Liver (tissue), 9 donors: ENCODE data around the gene RTN4R. TPM values are rescaled to one million over a fixed set of nuclear protein-coding genes. Genes with fewer than 3 reads are reported as not detected.

Experiments used
- DNase-seq: peaks from one replicate; pipeline ENCODE4 v3.0.0-alpha.2; 2017; ENCODE audit warnings: low spot score
- H3K27ac ChIP-seq, 2 donors: one replicate each; pipeline ENCODE4 v1.7.0; 2013; ENCODE audit warnings: inconsistent platforms in 2 of 2, low read length in 2 of 2, control low read depth in 1 of 2, low read depth in 1 of 2, mild to moderate bottlenecking in 1 of 2
- H3K27me3 ChIP-seq, 4 donors: one replicate each; pipeline versions ENCODE4 v1.6.1 to v1.7.0; 2013; ENCODE audit warnings: low read length in 3 of 4, inconsistent platforms in 1 of 4, mild to moderate bottlenecking in 1 of 4, moderate library complexity in 1 of 4; ENCODE audit not compliant: control insufficient read depth in 4 of 4, insufficient read depth in 4 of 4
- H3K36me3 ChIP-seq, 4 donors: one replicate each; pipeline versions ENCODE4 v1.6.1 to v1.7.0; 2013; ENCODE audit warnings: low read length in 3 of 4, mild to moderate bottlenecking in 3 of 4, low read depth in 1 of 4, moderate library complexity in 1 of 4; ENCODE audit not compliant: control insufficient read depth in 4 of 4, insufficient read depth in 3 of 4
- H3K4me1 ChIP-seq, 4 donors: one replicate each; pipeline versions ENCODE4 v1.6.1 to v1.7.0; 2013; ENCODE audit warnings: low read length in 3 of 4, mild to moderate bottlenecking in 3 of 4, moderate library complexity in 1 of 4; ENCODE audit not compliant: control insufficient read depth in 4 of 4, insufficient read depth in 4 of 4
- H3K4me3 ChIP-seq, 3 donors: one replicate each; pipeline versions ENCODE4 v1.6.1 to v1.7.0; 2013; ENCODE audit warnings: low read length in 3 of 3, control low read depth in 1 of 3, low read depth in 1 of 3, mild to moderate bottlenecking in 1 of 3
- H3K9ac ChIP-seq, 2 donors: one replicate each; pipeline ENCODE4 v1.7.0; 2013; ENCODE audit warnings: low read length in 2 of 2, mild to moderate bottlenecking in 2 of 2, moderate library complexity in 2 of 2, control low read depth in 1 of 2, low read depth in 1 of 2
- H3K9me3 ChIP-seq, 4 donors: one replicate each; pipeline versions ENCODE4 v1.6.1 to v1.7.0; 2013; ENCODE audit warnings: low read length in 3 of 4; ENCODE audit not compliant: control insufficient read depth in 4 of 4
- ATF3 ChIP-seq: IDR thresholded peaks from 2 replicates; pipeline ENCODE4 v1.6.1; 2016; ENCODE audit warnings: antibody characterized with exemption
- CTCF ChIP-seq: fragments of 150-350 bp; IDR thresholded peaks from 2 replicates; pipeline ENCODE4 v1.5.1; 2017; ENCODE audit warnings: improper control_type of control experiment, low read depth, low read length; ENCODE audit not compliant: missing input control
- EGR1 ChIP-seq, 2 donors: IDR thresholded peaks; 2 replicates each; pipeline ENCODE4 v1.6.1; 2016 to 2018; ENCODE audit warnings: antibody characterized with exemption in 2 of 2, low read depth in 2 of 2
- FOXA1 ChIP-seq: IDR thresholded peaks from 2 replicates; pipeline ENCODE4 v1.6.1; 2016; ENCODE audit warnings: antibody characterized with exemption
- FOXA2 ChIP-seq: IDR thresholded peaks from 2 replicates; pipeline ENCODE4 v1.6.1; 2016; ENCODE audit warnings: antibody characterized with exemption
- GABPA ChIP-seq, 2 donors: IDR thresholded peaks in 1 of 2; conservative IDR thresholded peaks in 1 of 2; 2 replicates each; pipeline ENCODE4 v1.6.1; 2016; ENCODE audit warnings: antibody characterized with exemption in 2 of 2, mild to moderate bottlenecking in 1 of 2, moderate library complexity in 1 of 2
- HNF4A ChIP-seq, 2 donors: conservative IDR thresholded peaks; 2 replicates each; pipeline ENCODE4 v1.6.1; 2016; ENCODE audit warnings: antibody characterized with exemption in 2 of 2, mild to moderate bottlenecking in 2 of 2
- HNF4G ChIP-seq: IDR thresholded peaks from 2 replicates; pipeline ENCODE4 v1.6.1; 2016; ENCODE audit warnings: antibody characterized with exemption
- JUND ChIP-seq, 2 donors: IDR thresholded peaks; 2 replicates each; pipeline ENCODE4 v1.6.1; 2016; ENCODE audit warnings: antibody characterized with exemption in 2 of 2
- MAX ChIP-seq: IDR thresholded peaks from 2 replicates; pipeline ENCODE4 v1.6.1; 2016; ENCODE audit warnings: antibody characterized with exemption
- NR2F2 ChIP-seq: IDR thresholded peaks from 2 replicates; pipeline ENCODE4 v1.6.1; 2016; ENCODE audit warnings: antibody characterized with exemption
- RAD21 ChIP-seq, 2 donors: IDR thresholded peaks; 2 replicates each; pipeline ENCODE4 v1.6.1; 2016; ENCODE audit warnings: antibody characterized with exemption in 2 of 2, mild to moderate bottlenecking in 2 of 2
- REST ChIP-seq: IDR thresholded peaks from 2 replicates; pipeline ENCODE4 v1.6.1; 2016; ENCODE audit warnings: antibody characterized with exemption, mild to moderate bottlenecking
- RXRA ChIP-seq, 2 donors: IDR thresholded peaks; 2 replicates each; pipeline ENCODE4 v1.6.1; 2017 to 2018; ENCODE audit warnings: antibody characterized with exemption in 2 of 2, mild to moderate bottlenecking in 1 of 2
- SP1 ChIP-seq: IDR thresholded peaks from 2 replicates; pipeline ENCODE4 v1.6.1; 2018; ENCODE audit warnings: antibody characterized with exemption, mild to moderate bottlenecking
- TAF1 ChIP-seq: conservative IDR thresholded peaks from 2 replicates; pipeline ENCODE4 v1.6.1; 2016; ENCODE audit warnings: antibody characterized with exemption, mild to moderate bottlenecking
- YY1 ChIP-seq: IDR thresholded peaks from 2 replicates; pipeline ENCODE4 v1.6.1; 2016; ENCODE audit warnings: antibody characterized with exemption, mild to moderate bottlenecking
- ZBTB33 ChIP-seq: IDR thresholded peaks from 2 replicates; pipeline ENCODE4 v1.6.1; 2016; ENCODE audit warnings: antibody characterized with exemption
- WGBS: extraction: QIAGEN DNeasy Blood & Tissue Kit; methylation state at CpG from one replicate; pipeline ENCODE4 v1.1.7; 2013; 5-methylcytosine and 5-hydroxymethylcytosine counted together
- polyA plus RNA-seq, 2 donors: library from polyadenylated mRNA; stranded (reverse) in 1 of 2; unstranded in 1 of 2; fragments of 200-250 nt in 1 of 2; fragments of >200 nt in 1 of 2; fragmentation: Nextera tagmentation in 1 of 2; extraction: Ambion mirVana in 1 of 2; gene quantifications; one replicate each; pipeline versions ENCODE4 v1.2.1 to v1.2.3, GENCODE V29; 2013 to 2015
- total RNA-seq, 2 donors: library from RNA; depleted of rRNA; stranded (reverse); fragments of >200 nt; gene quantifications; one replicate each; pipeline ENCODE4 v1.2.3, GENCODE V29; 2014
- donor health status: healthy.
- donor health status: healthy.
- donor health status: healthy.
- donor health status: healthy.
- donor health status: healthy.

Gene RTN4R
- total and polyA plus RNA-seq, 4 donors = 0.33 to 10.4 (median 1.1) TPM

GRCh38 chr22:20199906-20200305 is 68.2 kb downstream of the RTN4R start:
- H3K9me3 ChIP-seq = no peaks in the 10 kb centered on the region
- no peak for DNase-seq
- no peak overlapping the region for H3K9ac ChIP-seq
- no peak overlapping the region for H3K27ac ChIP-seq
- TF ChIP-seq HNF4G (no peak), RXRA (IDR thresholded peaks at IDR 0.05) (no peak), EGR1 (IDR thresholded peaks at IDR 0.05; ENCODE audit: low read depth in 2 of 2) (no peak), ZBTB33 (no peak), YY1 (no peak), JUND (IDR thresholded peaks at IDR 0.05) (no peak), TAF1 (no peak), FOXA2 (no peak), FOXA1 (no peak), GABPA (IDR thresholded peaks at IDR 0.05 in 1 of 2, conservative IDR thresholded peaks at IDR 0.05 in 1 of 2) (no peak), CTCF (no peak), NR2F2 (no peak), SP1 (no peak), MAX (no peak)
- H3K27me3 ChIP-seq = no peaks in the 10 kb centered on the region
- WGBS = 95% methylated on average over 5 of the region's 5 CpGs
- H3K36me3 ChIP-seq = no peaks in the 10 kb centered on the region
- no peak overlapping the region for H3K4me3 ChIP-seq
- peaks cover 19 to 29% (median 23%) of the 10 kb centered on the region in 4 donors for H3K4me1 ChIP-seq

GRCh38 chr22:20199413-20199842 is 68.7 kb downstream of the RTN4R start:
- H3K4me1 ChIP-seq = peaks cover 16 to 24% (median 19%) of the 10 kb centered on the region in 4 donors
- WGBS = 93% methylated on average over 1 of the region's 1 CpG
- H3K9me3 ChIP-seq = no peaks in the 10 kb centered on the region
- TF ChIP-seq RXRA (IDR thresholded peaks at IDR 0.05) = no peak
- no peak for TF ChIP-seq NR2F2
- no peak for TF ChIP-seq TAF1
- no peak for TF ChIP-seq MAX
- no peak for TF ChIP-seq EGR1 (IDR thresholded peaks at IDR 0.05; ENCODE audit: low read depth in 2 of 2)
- no peak for TF ChIP-seq ATF3
- no peak for TF ChIP-seq RAD21 (IDR thresholded peaks at IDR 0.05)
- TF ChIP-seq SP1 = no peak
- TF ChIP-seq REST = no peak
- TF ChIP-seq HNF4A (conservative IDR thresholded peaks at IDR 0.05) = no peak
- TF ChIP-seq GABPA (IDR thresholded peaks at IDR 0.05 in 1 of 2, conservative IDR thresholded peaks at IDR 0.05 in 1 of 2) = no peak
- TF ChIP-seq CTCF = no peak
- no peak for TF ChIP-seq FOXA1
- no peak for TF ChIP-seq HNF4G
- TF ChIP-seq YY1 = no peak
- no peak for TF ChIP-seq FOXA2
- H3K9ac ChIP-seq = no peak overlapping the region
- H3K27me3 ChIP-seq = no peaks in the 10 kb centered on the region
- no peak overlapping the region for H3K4me3 ChIP-seq
- DNase-seq = no peak
- H3K36me3 ChIP-seq = no peaks in the 10 kb centered on the region
- no peak overlapping the region for H3K27ac ChIP-seq
